Fibroblast of the aortic adventitia (primary cell): ENCODE measurements around the gene SMIM13. TPM values are rescaled to one million over a fixed set of nuclear protein-coding genes. Genes with fewer than 3 reads are reported as not detected.

Source experiments
- DNase-seq: peaks from one replicate; pipeline ENCODE4 v3.0.0-alpha.2; 2010; ENCODE audit warnings: low read depth
- H3K4me3 ChIP-seq: 2 replicates; pipeline ENCODE4 v1.5.1; 2011; ENCODE audit warnings: low read depth, mild to moderate bottlenecking, control low read depth, low read length, moderate library complexity
- CTCF ChIP-seq: IDR thresholded peaks from 2 replicates; pipeline ENCODE4 v1.5.1; 2011; ENCODE audit warnings: mild to moderate bottlenecking, low read length, control low read depth, inconsistent platforms; ENCODE audit not compliant: insufficient read depth
- total RNA-seq: library from RNA; depleted of rRNA; stranded (reverse); fragments of >200 nt; gene quantifications from 2 replicates; pipeline ENCODE4 v1.2.3, GENCODE V29; 2012; ENCODE audit warnings: low replicate concordance

SMIM13 gene
- total RNA-seq, 1 donor = 8.1 TPM

- peak; percentile 54 for DNase-seq
- H3K4me3 ChIP-seq = no peak overlapping the region
- TF ChIP-seq CTCF = no peak
Measured at GRCh38 chr6:11120271-11121005, 26.8 kb downstream of the SMIM13 start.

GRCh38 chr6:11121851-11122250, 28.2 kb downstream of the SMIM13 start:
- no peak for TF ChIP-seq CTCF
- DNase-seq = peak; percentile 51

GRCh38 chr6:11122380-11122779, 28.7 kb downstream of the SMIM13 start:
- TF ChIP-seq CTCF = no peak
- DNase-seq = no peak
- no peak overlapping the region for H3K4me3 ChIP-seq

More at GRCh38 chr6:11121851-11122250, 28.2 kb downstream of the SMIM13 start:
- H3K4me3 ChIP-seq = no peak overlapping the region

GRCh38 chr6:11123978-11124377, 30.3 kb downstream of the SMIM13 start:
- H3K4me3 ChIP-seq = no peak overlapping the region
- DNase-seq = no peak
- peak; percentile 34 for TF ChIP-seq CTCF

GRCh38 chr6:11126876-11127275, 33.2 kb downstream of the SMIM13 start:
- no peak for TF ChIP-seq CTCF
- no peak overlapping the region for H3K4me3 ChIP-seq
- peak; percentile 32 for DNase-seq

GRCh38 chr6:11128608-11129007, 35.0 kb downstream of the SMIM13 start:
- TF ChIP-seq CTCF = no peak
- DNase-seq = no peak
- H3K4me3 ChIP-seq = no peak overlapping the region

GRCh38 chr6:11129908-11130565, 36.4 kb downstream of the SMIM13 start:
- no peak overlapping the region for H3K4me3 ChIP-seq
- no peak for TF ChIP-seq CTCF
- DNase-seq = no peak
